Measurements from ENCODE around the gene FKBP9.

FKBP9 gene

GRCh38 chr7:32936689-32937088 is 20.6 kb upstream of the FKBP9 start:
- Histone ChIP-seq H3K4me3 (ENCODE audit: low read depth, low read length) (no peak overlapping the region), H3K27me3 (replicated peaks) (no peaks in the 10 kb centered on the region), H3K36me3 (replicated peaks) (peaks cover under 1% of the 10 kb centered on the region), H3K27ac (no peak overlapping the region)
- no peak for TF ChIP-seq CTCF (IDR thresholded peaks at IDR 0.05; ENCODE audit: low read depth, low read length, missing control alignments)
- in situ Hi-C loops (cut with HindIII; ENCODE audit: low pct_ligation_motif_present, low sequenced_read_pairs), result no loop called here
- DNase-seq, result no peak

GRCh38 chr7:32937344-32938174 is 19.7 kb upstream of the FKBP9 start:
- DNase-seq, result no peak
- Histone ChIP-seq H3K36me3 (replicated peaks) (no peaks in the 10 kb centered on the region), H3K4me3 (ENCODE audit: low read depth, low read length) (no peak overlapping the region), H3K27ac (no peak overlapping the region), H3K27me3 (replicated peaks) (no peaks in the 10 kb centered on the region)
- in situ Hi-C loops (cut with HindIII; ENCODE audit: low pct_ligation_motif_present, low sequenced_read_pairs), result no loop called here
- TF ChIP-seq CTCF (IDR thresholded peaks at IDR 0.05; ENCODE audit: low read depth, low read length, missing control alignments), result no peak

- DNase-seq, result no peak
- no peak overlapping the region for H3K27ac ChIP-seq
- TF ChIP-seq CTCF (IDR thresholded peaks at IDR 0.05; ENCODE audit: low read depth, low read length, missing control alignments), result no peak
- H3K27me3 ChIP-seq (replicated peaks), result no peaks in the 10 kb centered on the region
- peak overlapping the region; percentile 80 for H3K4me3 ChIP-seq (ENCODE audit: low read depth, low read length)
- in situ Hi-C loops (cut with HindIII; ENCODE audit: low pct_ligation_motif_present, low sequenced_read_pairs), result no loop called here
- H3K36me3 ChIP-seq (replicated peaks), result no peaks in the 10 kb centered on the region
Measured at GRCh38 chr7:32941181-32941580, 16.1 kb upstream of the FKBP9 start.

GRCh38 chr7:32941681-32942414 is 15.4 kb upstream of the FKBP9 start:
- in situ Hi-C loops (cut with HindIII; ENCODE audit: low pct_ligation_motif_present, low sequenced_read_pairs), result no loop called here
- Histone ChIP-seq H3K27me3 (replicated peaks) (no peaks in the 10 kb centered on the region), H3K4me3 (ENCODE audit: low read depth, low read length) (peak overlapping the region; percentile 80), H3K27ac (no peak overlapping the region), H3K36me3 (replicated peaks) (no peaks in the 10 kb centered on the region)
- DNase-seq, result no peak
- TF ChIP-seq CTCF (IDR thresholded peaks at IDR 0.05; ENCODE audit: low read depth, low read length, missing control alignments), result no peak

- in situ Hi-C loops (cut with HindIII; ENCODE audit: low pct_ligation_motif_present, low sequenced_read_pairs), result no loop called here
- peak overlapping the region; percentile 18 for H3K27ac ChIP-seq
- H3K36me3 ChIP-seq (replicated peaks), result no peaks in the 10 kb centered on the region
- peak overlapping the region; percentile 80 for H3K4me3 ChIP-seq (ENCODE audit: low read depth, low read length)
- peak; percentile 39 for TF ChIP-seq CTCF (IDR thresholded peaks at IDR 0.05; ENCODE audit: low read depth, low read length, missing control alignments)
- H3K27me3 ChIP-seq (replicated peaks), result no peaks in the 10 kb centered on the region
- peak; percentile 51 for DNase-seq
Measured at GRCh38 chr7:32942415-32943251, 14.6 kb upstream of the FKBP9 start.
